Esophagus muscularis mucosa (tissue), 4 donors: ENCODE data around the gene PSMA1.

Experiments used
- EP300 ChIP-seq: sonication (generic); formaldehyde crosslinking; IDR thresholded peaks from one replicate; pipeline ENCODE4 v1.6.1; 2017; ENCODE audit warnings: antibody characterized with exemption
- POLR2A ChIP-seq: fragments of 450-650 bp; IDR thresholded peaks from one replicate; pipeline ENCODE4 v1.6.1; 2017; ENCODE audit warnings: antibody characterized with exemption, moderate library complexity, mild to moderate bottlenecking, low read depth
- POLR2AphosphoS5 ChIP-seq, 2 donors: sonication (generic); formaldehyde crosslinking; IDR thresholded peaks; one replicate each; pipeline ENCODE4 v1.6.1; 2017; ENCODE audit warnings: antibody characterized with exemption in 2 of 2
- TF ChIP-seq, protein P1 (sequence below), 3 experiments: fragments of 200-600 bp in 2 of 3; fragments of 450-650 bp in 1 of 3; sonication (generic) in 2 of 3; IDR thresholded peaks; one replicate each; pipeline ENCODE4 v1.5.1; 2017 to 2019; ENCODE audit warnings: antibody characterized with exemption in 3 of 3, mild to moderate bottlenecking in 2 of 3, moderate library complexity in 1 of 3

DNA sequence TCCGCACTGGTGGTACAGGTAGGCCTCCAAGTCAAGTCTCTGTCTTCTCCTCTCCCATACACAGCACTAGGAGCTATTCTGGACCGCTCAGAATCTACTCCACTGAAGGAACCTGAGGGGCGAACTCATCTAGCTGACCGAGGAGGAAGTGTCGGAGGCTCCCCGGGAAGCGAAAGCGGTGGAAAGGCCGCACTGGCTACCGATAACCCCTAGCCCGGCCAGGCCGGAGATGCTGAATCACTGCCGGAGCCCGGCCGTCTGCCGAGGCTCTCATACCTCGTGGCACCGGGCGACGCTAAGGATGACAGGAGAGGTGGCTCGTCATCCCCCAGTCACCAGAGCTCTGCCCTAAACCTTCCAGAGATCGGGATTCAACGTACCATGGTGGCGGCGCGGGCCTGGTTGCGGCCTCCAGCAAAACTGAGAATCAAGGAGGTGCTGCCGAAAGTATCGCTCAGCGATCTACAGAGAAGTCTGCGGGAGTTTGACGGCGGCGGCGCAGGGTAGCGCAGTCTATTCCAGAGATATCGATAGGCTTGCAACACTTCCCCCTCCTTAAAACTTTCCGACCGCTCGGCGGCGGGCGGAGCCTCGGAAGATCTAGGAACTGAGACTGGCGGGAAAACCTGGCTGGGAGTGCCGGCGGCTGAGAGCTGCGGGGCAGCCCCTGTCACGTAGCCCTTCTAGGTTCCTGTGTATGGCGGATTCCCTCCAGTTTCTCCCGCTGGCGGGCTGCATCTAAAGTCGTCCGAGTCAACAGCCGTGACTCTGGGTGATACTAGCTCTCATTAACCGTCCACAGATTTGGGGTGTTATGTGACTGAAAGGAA is at the start of gene PSMA1:
- TF ChIP-seq, protein P1, sequence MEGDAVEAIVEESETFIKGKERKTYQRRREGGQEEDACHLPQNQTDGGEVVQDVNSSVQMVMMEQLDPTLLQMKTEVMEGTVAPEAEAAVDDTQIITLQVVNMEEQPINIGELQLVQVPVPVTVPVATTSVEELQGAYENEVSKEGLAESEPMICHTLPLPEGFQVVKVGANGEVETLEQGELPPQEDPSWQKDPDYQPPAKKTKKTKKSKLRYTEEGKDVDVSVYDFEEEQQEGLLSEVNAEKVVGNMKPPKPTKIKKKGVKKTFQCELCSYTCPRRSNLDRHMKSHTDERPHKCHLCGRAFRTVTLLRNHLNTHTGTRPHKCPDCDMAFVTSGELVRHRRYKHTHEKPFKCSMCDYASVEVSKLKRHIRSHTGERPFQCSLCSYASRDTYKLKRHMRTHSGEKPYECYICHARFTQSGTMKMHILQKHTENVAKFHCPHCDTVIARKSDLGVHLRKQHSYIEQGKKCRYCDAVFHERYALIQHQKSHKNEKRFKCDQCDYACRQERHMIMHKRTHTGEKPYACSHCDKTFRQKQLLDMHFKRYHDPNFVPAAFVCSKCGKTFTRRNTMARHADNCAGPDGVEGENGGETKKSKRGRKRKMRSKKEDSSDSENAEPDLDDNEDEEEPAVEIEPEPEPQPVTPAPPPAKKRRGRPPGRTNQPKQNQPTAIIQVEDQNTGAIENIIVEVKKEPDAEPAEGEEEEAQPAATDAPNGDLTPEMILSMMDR (IDR thresholded peaks at IDR 0.05): peak; percentile 40 to 75 (median 53)
- peak; percentile 88 to 94 for TF ChIP-seq POLR2AphosphoS5 (IDR thresholded peaks at IDR 0.05)
- no peak for TF ChIP-seq POLR2A
- no peak for TF ChIP-seq EP300
